ENCODE data around the gene RFESD. TPM values are rescaled to one million over a fixed set of nuclear protein-coding genes. Genes with fewer than 3 reads are reported as not detected.
"Not testable (repeated sequence)": the region's sequence is repeated elsewhere in the genome, so short reads cannot be mapped to it uniquely, and the experiment has no call there.

RFESD gene
- polyA plus RNA-seq, 1 donor: 2.7 TPM

DNA sequence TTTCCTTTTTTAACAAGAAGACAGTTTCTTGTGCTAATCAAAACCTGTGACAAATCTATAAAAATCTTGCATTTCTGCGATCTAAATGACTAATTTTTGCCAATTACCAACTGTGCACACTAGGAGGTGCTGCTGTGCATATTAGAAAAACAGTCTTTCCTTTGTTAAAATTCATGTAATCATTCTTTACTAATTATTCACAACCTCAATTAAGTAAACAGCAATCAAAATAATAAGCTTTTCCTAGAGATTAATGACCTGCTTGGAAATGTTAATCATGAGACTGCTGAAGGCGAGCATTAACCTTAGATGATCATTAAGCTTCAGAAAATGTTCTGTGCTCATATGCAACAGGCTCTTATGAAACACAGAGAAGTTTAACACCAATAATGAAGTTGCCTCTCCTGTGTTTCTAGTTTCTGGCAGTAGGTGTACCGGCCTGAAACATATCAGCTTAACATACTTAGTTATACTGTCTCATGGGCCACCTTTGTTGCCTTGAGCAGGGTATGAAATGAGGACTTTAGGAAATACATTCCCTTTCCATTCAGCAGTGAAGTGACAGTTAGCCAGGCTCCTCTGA lies 17.7 kb downstream of the RFESD start:
- DNase-seq (ENCODE audit: low read depth): no peak

DNA sequence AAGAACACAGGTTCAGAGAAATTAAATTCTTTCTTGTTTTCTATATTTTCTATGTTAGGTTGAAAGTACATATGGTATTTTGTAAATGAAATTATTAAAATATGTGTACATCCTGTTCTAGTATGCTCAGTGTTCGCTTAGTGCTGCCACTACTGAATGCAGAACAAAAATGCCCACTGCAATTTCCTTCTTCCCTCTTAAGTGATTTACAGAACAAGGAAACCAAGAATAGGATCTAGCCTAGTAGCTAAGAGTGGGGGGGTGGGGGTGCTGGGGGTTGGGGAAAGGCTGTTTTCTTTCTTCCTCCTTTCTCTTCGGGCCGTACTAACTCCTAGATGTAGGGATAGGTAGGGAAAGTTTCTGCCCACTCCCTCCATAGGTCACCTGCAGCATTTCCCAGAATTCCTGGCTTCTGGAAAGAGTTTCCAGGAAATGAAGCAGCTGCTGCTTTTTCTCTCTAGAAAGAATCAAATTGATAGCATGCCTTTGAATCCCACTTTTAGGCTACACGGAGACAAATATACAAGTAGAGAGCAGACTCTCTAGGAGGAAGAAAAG lies 20.6 kb downstream of the RFESD start:
- DNase-seq (ENCODE audit: low read depth): no peak

DNA sequence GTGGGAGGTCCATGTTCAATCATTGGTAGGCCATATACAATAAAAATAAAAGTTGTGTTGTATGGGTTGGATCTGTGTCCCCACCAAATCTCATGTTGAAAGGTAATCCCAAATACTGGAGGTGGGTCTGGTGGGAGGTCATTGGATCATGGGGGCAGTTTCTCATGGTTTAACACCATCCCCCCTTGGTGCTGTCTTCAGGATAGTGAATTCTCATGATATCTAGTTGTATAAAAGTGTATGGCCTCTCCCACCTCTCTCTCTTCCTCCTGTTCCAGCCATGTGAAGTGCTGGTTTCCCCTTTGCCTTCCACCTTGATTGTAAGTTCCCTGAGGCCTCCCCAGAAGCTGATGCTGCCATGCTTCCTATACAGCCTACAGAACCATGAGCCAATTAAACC lies 21.1 kb downstream of the RFESD start:
- no peak for DNase-seq (ENCODE audit: low read depth)

DNA sequence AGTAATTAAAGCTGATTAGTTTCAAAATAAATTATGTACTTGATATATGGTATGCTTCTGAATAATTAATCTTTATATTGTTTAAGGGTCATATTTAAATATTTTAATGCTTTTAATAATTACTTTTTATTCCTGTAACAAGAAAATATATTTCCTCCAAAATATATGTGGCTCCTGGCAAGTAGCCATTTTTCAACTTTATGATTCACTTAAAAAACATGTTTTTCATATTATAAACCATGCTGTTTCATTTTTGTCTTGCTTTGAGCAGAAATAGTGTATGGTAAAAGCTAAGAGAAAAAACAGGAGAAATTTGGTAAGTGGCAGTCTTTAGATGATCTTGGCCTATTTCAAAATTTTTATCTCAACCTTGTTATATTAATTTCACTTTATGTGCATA lies 21.6 kb downstream of the RFESD start:
- DNase-seq (ENCODE audit: low read depth): no peak

DNA sequence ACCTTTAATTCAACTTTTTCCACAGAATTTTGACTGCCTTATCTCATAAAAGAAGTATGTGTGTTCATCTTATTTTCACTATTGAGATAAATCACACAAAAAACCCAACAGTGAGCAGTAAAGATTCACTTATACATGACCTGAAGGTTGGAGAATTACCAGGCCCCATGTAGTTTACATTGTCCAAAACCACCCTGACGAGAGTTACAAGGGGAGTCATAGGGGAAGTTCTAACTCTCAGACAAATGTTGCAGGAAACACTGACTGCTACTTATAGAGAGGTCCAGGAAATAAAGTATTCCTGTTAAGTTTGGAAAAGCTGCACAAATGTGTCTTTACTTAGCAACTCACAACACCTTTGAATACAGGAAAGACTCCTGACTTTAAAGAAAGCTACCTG lies 22.2 kb downstream of the RFESD start:
- DNase-seq (ENCODE audit: low read depth): no peak

DNA sequence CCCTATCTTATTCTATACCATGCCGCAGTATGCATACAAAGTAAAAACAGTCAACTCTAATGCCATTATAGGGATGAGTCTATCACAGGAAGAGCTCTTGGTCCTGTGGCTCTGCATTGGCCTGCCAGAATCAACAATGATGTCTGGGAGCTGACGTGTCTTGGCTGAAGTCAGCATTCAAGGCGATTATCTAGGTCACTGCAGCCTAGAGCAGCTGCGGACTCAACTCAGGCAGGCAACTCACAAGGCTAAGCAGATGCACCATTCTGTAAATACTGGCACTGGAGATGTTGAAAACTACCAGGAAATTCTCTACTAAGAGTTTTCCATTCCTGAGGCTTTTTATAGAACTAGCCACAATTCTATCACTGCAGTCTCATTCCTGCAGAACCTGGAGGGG lies 23.0 kb downstream of the RFESD start:
- peak; percentile 75 for DNase-seq (ENCODE audit: low read depth)

DNA sequence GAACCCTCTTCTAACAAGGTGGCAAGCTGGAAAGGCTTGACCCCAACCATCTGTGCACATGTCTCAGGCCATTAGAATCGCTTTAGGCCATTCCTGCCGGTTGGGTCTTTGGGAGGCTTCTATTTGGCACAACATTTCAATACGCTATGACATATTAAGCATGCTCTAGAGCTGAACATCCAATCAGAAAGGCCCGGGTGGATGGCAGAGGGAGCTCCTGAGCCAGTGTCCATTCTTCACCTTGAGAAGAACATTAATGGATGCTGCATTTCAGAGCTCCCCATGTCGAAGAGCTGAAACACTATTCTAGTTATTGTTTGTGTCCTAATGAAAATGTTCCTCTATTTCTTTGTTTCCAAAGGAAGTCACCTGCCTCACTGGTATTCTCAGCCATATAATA lies 23.4 kb downstream of the RFESD start:
- DNase-seq (ENCODE audit: low read depth): no peak

DNA sequence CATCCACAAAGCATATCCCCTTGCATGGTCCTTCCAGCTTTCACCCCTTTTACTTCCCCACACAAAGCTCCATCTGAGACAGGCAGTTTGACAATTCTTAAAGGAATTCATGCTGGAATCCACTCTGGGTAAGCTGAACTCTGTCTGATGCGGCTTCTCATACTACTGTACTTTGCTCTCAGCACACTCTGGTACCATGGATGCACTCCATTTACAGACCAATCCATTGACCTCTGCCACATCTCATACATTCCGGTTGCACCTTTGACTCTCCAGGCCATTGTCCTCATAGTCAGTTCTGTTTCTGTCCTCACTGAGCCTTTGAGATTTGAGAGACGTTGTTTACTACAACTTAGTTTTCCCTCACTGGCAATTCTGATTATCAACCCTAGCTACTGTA lies 24.0 kb downstream of the RFESD start:
- no peak for DNase-seq (ENCODE audit: low read depth)

DNA sequence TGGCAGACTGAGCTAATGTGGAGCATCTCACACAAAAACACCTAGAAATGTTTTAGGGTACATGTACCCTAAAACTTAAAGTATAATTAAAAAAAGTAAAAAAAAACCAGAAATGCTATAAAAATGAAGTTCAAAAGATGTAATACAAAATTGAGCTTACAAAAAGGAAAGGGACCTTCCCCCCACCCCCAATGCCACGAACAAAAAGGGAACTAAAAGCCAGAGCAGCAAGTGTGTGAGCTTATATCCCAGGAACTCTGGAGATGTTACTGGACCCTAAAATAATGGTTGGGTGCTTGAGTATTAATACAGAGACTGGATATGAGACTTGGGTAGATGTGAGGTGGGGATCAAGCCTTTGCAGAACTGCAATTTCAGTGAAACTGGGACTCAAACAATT lies 25.2 kb downstream of the RFESD start:
- no peak for DNase-seq (ENCODE audit: low read depth)

DNA sequence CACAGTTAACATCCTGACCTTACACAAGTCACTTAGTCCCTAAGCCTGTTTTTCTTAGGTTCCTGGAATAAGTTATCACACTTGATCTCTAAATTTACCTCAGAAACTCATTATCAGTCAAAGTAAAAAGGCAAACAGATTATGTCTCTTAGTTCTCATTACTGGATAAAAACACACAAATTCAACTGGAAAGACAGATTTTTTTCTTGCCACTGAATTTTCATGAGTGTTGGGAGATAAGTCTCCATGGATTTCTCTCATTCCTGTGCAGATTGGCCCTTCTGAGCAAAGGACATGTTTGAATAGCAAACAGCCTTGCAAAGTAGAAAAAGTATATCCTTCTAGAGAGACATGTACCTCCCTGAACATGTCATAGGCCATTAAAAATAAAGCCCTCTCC lies 26.1 kb downstream of the RFESD start:
- DNase-seq (ENCODE audit: low read depth): no peak

DNA sequence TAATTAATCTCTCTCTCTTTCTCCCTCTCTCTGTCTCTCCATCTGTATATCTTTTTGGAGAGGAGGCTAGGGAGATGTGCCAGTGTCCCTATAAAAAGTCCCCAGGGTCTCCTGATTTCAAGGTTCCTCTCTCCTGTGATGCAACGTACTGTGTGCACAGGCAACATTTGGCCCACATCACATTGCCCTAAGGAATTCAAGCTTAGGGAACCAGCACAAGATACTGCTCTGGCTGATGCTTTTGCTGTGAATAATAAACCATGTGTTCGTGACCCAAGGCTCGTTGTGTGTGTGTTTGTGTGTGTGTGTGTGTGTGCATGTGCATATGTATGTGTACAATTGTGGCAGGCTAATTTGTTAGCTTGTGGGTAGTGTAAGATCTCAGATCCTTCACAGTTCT lies 26.5 kb downstream of the RFESD start:
- DNase-seq (ENCODE audit: low read depth): no peak

DNA sequence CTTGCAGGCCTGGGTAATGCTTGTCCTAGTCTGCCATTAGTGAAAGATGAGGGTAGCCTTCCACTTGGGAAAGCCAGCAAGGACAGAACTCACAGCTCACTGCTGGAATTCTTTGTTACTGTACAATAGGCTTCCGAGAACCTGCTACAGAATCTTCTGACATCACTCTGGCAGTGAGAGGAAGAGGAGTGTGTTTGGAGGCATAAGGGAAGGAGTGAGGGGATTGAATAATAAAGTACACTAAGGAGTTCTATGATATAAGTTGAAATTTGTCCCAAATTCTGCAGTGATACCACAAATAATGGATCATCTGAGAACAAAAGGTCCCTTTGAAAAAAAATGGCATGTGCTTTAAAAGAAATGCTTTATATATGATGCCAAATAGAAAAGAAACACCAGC lies 36.3 kb downstream of the RFESD start, which contains the start of gene SPATA9:
TSS of gene SPATA9 (minus strand) at position 101 of the 400 bp plus-strand sequence. CDS start 137 bp downstream, outside the sequence.
- no peak for DNase-seq (ENCODE audit: low read depth)

DNA sequence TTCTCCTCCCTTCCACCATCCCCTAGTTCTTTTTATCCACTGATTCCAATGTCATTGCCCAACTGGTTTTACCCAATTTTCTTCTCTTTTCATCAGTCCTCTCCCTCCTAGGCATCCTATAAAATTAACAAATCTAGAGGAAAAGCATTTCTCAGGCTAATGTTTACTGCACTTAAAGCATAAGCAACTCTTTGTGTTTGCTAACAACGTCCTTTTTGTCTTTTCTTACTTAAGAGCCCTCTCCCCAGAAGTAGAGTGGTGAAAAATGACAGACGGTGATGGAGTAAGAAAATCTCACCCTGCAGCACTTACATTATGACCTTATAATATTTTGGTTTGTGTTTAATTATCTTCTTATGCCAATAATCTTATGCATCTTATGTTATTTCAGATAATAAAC lies 37.8 kb downstream of the RFESD start:
- DNase-seq (ENCODE audit: low read depth): no peak

DNA sequence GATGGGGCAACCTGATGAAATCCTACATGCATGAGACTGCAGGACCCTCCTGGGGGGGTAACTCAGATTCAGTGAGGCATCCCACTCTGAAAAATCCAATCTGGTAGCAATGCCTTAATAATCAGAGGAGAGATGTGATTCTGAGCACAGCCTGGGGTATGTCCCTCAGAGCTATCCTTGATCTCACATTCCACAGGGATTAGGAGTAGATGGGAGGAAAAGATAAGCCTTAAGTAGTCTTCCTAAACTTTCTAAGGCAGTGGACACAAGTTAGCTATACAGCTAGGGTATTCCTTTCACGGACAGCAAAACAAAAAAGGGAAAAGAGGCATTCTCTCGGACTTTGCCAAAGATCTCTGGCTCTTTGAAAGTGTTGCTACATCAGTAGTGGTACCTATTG lies 40.1 kb downstream of the RFESD start:
- no peak for DNase-seq (ENCODE audit: low read depth)

DNA sequence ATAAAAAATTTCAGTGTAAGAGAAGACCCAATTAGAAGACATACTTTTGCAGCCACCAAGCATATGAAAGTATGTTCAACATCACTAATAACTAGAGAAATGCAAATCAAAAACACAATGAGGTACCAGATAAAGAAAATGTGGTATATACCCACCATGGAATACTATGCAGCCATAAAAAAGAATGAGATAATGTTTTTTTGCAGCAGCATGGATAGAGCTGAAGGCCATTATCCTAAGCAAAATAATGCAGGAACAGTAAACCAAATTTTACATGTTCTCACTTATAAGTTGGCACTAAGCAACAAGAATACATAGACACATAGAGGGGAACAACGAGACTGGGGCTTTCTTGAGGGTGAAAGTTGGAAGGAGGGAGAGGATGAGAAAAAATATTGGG lies 43.1 kb downstream of the RFESD start:
- DNase-seq (ENCODE audit: low read depth): no peak

DNA sequence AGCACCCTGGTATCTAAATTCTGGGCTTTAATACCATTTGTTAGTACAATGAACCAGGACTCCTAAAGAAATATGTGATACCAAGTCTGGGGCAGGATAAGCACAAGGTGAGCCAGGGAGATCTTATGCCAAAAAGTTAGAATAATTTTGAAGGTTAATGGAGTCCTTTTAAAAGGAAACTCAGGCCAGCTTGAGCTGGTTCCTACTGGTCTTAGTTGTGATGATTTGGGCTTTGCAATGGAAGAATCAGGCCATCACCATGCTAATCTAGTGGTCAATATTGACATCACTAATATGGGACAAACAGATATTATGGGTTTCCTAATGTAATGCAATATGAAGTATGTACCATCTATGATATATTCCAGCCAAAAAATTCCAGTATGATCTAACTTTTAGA lies 43.8 kb downstream of the RFESD start:
- no peak for DNase-seq (ENCODE audit: low read depth)

DNA sequence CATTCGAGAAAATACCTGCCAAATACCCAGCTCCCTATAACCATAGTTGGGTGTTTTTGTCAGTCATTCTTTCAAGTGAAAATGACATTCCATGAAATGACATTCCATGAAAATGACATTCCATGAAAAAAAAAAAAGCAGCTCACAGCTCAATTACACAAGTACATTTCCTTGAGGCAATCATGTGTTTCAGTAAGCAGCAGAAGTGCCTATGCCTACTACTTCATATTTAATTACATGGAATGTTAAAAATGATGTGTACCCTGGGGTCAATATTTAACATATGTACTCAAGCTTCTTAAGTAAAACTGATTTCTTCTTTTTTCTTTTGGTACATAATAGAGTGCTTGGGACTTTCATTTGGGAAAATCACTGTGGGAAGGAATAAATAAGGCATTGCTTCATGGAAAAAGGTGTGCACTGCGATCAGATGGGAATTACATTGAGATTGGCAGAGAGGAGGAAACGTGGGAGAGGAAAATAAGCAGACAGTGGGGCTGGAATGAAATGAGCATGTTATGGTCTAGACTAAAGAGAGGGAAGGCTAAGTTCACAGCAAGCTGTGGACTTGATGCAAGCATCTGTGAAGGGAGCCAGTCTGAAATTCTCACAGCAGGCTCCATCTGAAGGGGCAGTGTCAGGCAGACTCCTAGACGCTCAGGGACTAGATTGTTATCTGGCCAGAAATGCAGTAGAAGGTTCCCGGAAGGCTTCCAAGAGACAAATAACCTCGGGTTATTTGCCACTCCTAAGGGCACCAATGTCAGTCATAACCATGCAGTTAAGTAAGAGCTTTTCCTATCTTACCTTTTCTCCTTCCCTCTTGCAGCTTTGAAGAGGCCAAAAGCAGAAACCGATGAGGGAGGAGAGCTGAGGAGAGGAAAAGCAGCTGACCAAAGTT lies 51.5 kb downstream of the RFESD start:
- DNase-seq (ENCODE audit: low read depth): no peak

DNA sequence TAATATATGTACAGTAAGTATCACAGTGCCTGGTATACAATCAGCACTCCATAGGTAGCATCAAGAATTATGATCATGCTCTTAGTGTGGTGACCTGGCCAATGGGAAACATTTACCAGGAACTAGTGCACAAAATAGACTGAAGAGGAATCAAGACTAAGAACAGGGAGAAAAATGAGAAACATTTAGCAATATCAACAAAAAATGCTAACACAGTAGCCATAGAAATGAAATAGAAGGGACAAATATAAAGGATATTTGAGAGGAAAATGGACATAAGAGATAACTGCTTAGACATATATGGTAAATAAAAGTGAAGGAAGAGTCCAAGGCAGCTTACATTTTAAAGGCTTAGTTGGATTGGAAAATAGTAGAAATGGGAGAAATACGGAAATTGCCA lies 52.8 kb downstream of the RFESD start:
- no peak for DNase-seq (ENCODE audit: low read depth)

DNA sequence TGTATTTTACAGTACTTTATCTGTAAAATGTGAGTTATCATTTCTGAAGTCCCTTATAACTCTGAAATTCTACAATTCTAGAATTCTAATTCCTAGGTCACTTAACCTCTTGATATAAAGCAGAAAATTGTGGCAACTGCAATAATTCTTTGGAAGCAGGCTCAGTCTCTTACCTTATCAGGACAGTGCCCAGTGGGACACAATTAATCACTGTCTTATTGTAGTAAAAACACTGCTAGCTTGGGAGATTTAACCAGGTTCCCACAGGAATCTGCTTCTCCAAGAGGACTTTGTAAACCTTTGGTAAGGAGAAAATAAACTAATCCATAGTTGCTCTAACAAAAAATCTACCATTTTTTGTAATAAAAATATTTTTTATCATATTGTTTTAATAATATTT lies 54.5 kb downstream of the RFESD start:
- DNase-seq (ENCODE audit: low read depth): no peak

DNA sequence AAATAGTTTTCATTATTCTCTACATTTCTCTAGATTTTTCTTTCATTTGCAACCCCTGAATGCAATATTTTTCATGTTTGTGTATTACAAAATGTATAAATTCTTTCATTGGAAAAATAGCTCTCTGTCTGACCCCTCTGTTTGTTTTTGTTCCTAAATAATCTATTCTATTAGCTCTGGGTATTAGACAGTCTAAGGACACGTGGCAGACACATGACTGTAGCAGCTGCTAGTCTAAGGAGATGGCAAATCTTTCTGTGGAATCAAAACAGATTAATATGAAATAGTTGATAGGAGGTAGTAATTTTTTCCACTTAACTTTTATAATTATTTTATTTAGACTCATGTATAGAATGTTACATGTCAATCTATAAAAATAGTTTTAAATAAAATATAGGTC lies 57.6 kb downstream of the RFESD start:
- no peak for DNase-seq (ENCODE audit: low read depth)

DNA sequence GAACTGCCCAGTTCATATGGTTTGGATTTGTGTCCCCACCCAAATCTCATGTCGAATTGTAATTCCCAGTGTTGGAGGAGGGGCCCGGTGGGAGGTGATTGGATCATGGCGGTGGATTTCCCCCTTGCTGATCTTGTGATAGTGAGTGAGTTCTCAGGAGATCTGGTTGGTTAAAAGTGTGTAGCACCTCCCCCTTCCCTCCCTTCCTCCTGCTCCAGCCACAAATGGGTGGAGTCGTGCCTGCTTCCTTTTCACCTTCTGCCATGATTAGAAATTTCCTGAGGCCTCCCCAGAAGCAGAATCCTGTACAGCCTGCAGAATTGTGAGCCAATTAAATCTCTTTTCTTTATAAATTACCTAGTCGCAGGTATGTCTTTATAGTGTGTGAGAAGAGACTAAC lies 59.6 kb downstream of the RFESD start:
- DNase-seq (ENCODE audit: low read depth): not testable (repeated sequence)

DNA sequence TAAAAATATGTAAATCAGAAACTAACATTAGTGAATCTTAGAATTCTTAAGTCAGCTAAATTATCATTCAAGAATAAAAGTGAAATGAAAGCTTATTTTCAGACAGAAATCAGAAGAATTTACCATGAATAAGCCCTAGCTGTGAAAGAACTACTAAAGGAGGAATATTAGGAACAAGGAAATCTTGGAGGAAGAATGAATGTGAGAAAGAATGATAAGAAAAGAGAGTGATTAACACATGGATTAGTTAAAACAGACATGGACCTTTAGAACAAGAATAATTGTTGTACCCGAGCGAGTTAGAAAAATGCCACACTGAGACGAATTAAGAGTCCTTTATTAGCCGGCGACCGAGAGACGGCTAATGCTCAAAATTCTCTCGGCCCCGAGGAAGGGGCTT lies 60.5 kb downstream of the RFESD start:
- no peak for DNase-seq (ENCODE audit: low read depth)
